Measurements from ENCODE around the gene VEGFA. TPM values are rescaled to one million over a fixed set of nuclear protein-coding genes. Genes with fewer than 3 reads are reported as not detected.

Gene VEGFA
- total RNA-seq, 6 donors from 2014 or later, result 129 to 564 (median 261) TPM

GRCh38 chr6:43763812-43764522, 6.0 kb upstream of the VEGFA start:
- H3K27ac ChIP-seq, result no peak overlapping the region
- H3K4me3 ChIP-seq, result no peak overlapping the region
- H3K36me3 ChIP-seq, result no peaks in the 10 kb centered on the region
- WGBS, 2 donors, result 90 to 93% methylated on average over 7 of the region's 7 CpGs
- no peak for DNase-seq
- TF ChIP-seq POLR2A (IDR thresholded peaks at IDR 0.05), result no peak
- no peak for TF ChIP-seq CTCF (IDR thresholded peaks at IDR 0.05)
- TF ChIP-seq EP300 (IDR thresholded peaks at IDR 0.05), result no peak
- TF ChIP-seq POLR2AphosphoS5 (IDR thresholded peaks at IDR 0.05), result no peak
- H3K9me3 ChIP-seq, result no peaks in the 10 kb centered on the region
- no peaks in the 10 kb centered on the region for H3K27me3 ChIP-seq
- ATAC-seq (ENCODE audit: low FRiP score in 2 of 2), result no peak
- peaks cover under 1 to 19% (median 6%) of the 10 kb centered on the region in 4 donors for H3K4me1 ChIP-seq

DNA sequence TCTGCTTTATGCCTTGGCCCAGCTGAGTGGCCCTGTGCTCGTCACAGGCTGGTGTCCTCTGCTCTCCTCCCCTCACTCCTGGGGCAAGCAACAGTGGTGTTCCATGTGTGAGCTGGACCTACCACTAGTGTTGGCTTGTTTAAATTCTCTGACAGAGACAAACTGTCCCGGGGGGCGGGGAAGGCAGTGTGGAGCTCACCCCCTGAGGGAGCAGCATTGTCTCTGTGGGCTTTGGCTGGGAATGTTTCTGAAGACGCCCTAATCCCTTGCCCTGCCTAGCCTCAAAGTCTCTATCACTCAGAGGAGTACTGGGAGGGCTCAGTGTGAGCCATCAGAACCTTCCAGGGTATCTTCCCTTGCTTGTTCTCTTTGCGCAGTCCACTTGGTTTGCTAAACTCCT, 5.2 kb upstream of the VEGFA start:
- ATAC-seq (ENCODE audit: low FRiP score in 2 of 2) (no peak), DNase-seq (no peak)
- Histone ChIP-seq H3K27ac (no peak overlapping the region), H3K36me3 (no peaks in the 10 kb centered on the region), H3K4me1 (peaks cover 7 to 17% (median 12%) of the 10 kb centered on the region in 4 donors), H3K4me3 (no peak overlapping the region), H3K9me3 (no peaks in the 10 kb centered on the region), H3K27me3 (no peaks in the 10 kb centered on the region)
- 95 to 97% methylated on average over 4 to 5 of the region's 5 CpGs for WGBS, 2 donors
- TF ChIP-seq EP300 (IDR thresholded peaks at IDR 0.05) (no peak), POLR2AphosphoS5 (IDR thresholded peaks at IDR 0.05) (no peak), POLR2A (IDR thresholded peaks at IDR 0.05) (no peak), CTCF (IDR thresholded peaks at IDR 0.05) (no peak)

- Histone ChIP-seq H3K27me3 (no peaks in the 10 kb centered on the region), H3K9me3 (no peaks in the 10 kb centered on the region), H3K4me3 (no peak overlapping the region), H3K36me3 (no peaks in the 10 kb centered on the region), H3K4me1 (peaks cover 7 to 15% (median 9%) of the 10 kb centered on the region in 4 donors), H3K27ac (no peak overlapping the region)
- no peak for DNase-seq
- no peak for ATAC-seq (ENCODE audit: low FRiP score in 2 of 2)
- TF ChIP-seq CTCF (IDR thresholded peaks at IDR 0.05) (no peak), EP300 (IDR thresholded peaks at IDR 0.05) (no peak), POLR2AphosphoS5 (IDR thresholded peaks at IDR 0.05) (no peak), POLR2A (IDR thresholded peaks at IDR 0.05) (no peak)
These were observed 4.1 kb upstream of the VEGFA start for GRCh38 chr6:43765776-43766499.

- H3K4me3 ChIP-seq, result no peak overlapping the region
- WGBS, 2 donors, result 67 to 77% methylated on average over 1 of the region's 1 CpG
These were observed 3.5 kb upstream of the VEGFA start for GRCh38 chr6:43766500-43766853.

More at GRCh38 chr6:43766500-43766853, 3.5 kb upstream of the VEGFA start:
- ATAC-seq (ENCODE audit: low FRiP score in 2 of 2) (no peak), DNase-seq (no peak)
- no peak overlapping the region for H3K27ac ChIP-seq
- TF ChIP-seq POLR2AphosphoS5 (IDR thresholded peaks at IDR 0.05), result no peak
- no peak for TF ChIP-seq EP300 (IDR thresholded peaks at IDR 0.05)
- no peak for TF ChIP-seq POLR2A (IDR thresholded peaks at IDR 0.05)
- TF ChIP-seq CTCF (IDR thresholded peaks at IDR 0.05), result no peak
- no peaks in the 10 kb centered on the region for H3K9me3 ChIP-seq
- no peaks in the 10 kb centered on the region for H3K27me3 ChIP-seq
- no peaks in the 10 kb centered on the region for H3K36me3 ChIP-seq
- H3K4me1 ChIP-seq, result peaks cover 7 to 15% (median 9%) of the 10 kb centered on the region in 4 donors
